ENCODE data around the gene CCDC92. TPM values are rescaled to one million over a fixed set of nuclear protein-coding genes. Genes with fewer than 3 reads are reported as not detected.

The CCDC92 gene
- total and polyA plus RNA-seq, 2 donors (not counting 3 experiments of a cell fraction or from before 2014, with no cell fraction given): 41.2 to 41.6 TPM

DNA sequence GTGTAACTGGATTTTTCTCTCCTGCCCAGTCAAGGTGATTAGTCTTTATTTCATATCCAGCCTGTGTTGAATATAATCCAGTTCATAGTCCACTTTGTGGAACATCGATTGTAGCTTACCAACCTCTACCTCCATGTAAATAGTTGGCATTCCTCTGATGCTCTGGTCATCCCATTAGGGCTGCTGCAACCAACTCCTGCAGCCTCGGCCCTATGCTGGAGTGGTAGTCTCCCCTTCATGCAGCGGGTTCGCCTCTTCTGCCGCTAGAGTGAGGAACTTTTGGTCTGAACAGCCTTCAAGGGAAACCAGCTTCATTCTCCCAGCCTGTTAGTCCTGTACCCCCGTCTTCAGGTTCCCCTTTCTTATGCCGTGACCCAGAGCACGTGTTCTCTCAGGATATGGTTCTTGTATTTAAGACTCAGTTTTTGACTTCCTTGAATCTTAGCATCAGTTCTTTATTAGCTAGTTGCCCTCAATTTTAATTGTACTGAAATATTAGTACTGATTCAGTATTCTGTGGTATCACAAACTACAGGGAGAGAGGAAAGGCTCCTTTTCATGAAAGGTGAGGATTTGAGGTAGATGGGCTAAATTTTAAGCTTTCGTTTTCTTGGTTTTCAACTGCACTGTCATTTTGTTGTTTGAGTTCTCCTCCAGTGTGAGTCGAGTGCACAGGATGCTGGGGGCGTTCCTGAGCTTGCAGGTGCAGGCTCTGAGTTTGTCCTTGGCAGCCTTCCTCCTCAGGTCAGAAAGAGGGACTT is 33.6 kb upstream of the CCDC92 start:
- CTCF ChIA-PET: interaction anchor here (1.8 kb wide), 1 partner anchor 26 kb away, joined by 6 read pairs; no protein-coding TSS in a partner anchor

More for the DNA sequence above, 33.6 kb upstream of the CCDC92 start:
- H3K27me3 ChIP-seq (ENCODE audit: control insufficient read depth in 2 of 2, insufficient read depth in 2 of 2, low read length in 2 of 2): no peaks in the 10 kb centered on the region
- TF ChIP-seq FOS (IDR thresholded peaks at IDR 0.05; ENCODE audit: borderline replicate concordance, insufficient read depth, low read length) (no peak), MYC (IDR thresholded peaks at IDR 0.05; ENCODE audit: low read depth, low read length) (no peak), EZH2 (IDR thresholded peaks at IDR 0.05; ENCODE audit: borderline replicate concordance, low read depth, low read length, severe bottlenecking) (no peak), JUN (IDR thresholded peaks at IDR 0.05; ENCODE audit: borderline replicate concordance, insufficient read depth, insufficient read length, low read depth) (no peak), GATA2 (IDR thresholded peaks at IDR 0.05; ENCODE audit: insufficient read depth, insufficient read length, low read depth, low read length) (no peak), POLR2AphosphoS5 (IDR thresholded peaks at IDR 0.05; ENCODE audit: insufficient read depth, low read depth, low read length) (no peak), POLR2A (IDR thresholded peaks at IDR 0.05; ENCODE audit: low read depth, low read length) (no peak)
- TF ChIP-seq, protein P1, sequence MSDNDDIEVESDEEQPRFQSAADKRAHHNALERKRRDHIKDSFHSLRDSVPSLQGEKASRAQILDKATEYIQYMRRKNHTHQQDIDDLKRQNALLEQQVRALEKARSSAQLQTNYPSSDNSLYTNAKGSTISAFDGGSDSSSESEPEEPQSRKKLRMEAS (IDR thresholded peaks at IDR 0.05; ENCODE audit: insufficient read depth, insufficient read length): no peak
- TF ChIP-seq, protein P2, sequence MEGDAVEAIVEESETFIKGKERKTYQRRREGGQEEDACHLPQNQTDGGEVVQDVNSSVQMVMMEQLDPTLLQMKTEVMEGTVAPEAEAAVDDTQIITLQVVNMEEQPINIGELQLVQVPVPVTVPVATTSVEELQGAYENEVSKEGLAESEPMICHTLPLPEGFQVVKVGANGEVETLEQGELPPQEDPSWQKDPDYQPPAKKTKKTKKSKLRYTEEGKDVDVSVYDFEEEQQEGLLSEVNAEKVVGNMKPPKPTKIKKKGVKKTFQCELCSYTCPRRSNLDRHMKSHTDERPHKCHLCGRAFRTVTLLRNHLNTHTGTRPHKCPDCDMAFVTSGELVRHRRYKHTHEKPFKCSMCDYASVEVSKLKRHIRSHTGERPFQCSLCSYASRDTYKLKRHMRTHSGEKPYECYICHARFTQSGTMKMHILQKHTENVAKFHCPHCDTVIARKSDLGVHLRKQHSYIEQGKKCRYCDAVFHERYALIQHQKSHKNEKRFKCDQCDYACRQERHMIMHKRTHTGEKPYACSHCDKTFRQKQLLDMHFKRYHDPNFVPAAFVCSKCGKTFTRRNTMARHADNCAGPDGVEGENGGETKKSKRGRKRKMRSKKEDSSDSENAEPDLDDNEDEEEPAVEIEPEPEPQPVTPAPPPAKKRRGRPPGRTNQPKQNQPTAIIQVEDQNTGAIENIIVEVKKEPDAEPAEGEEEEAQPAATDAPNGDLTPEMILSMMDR (IDR thresholded peaks at IDR 0.05; ENCODE audit: extremely low read depth in 1 of 2, insufficient read depth in 1 of 2, low read depth in 1 of 2, low read length in 2 of 2): no peak
- no peak overlapping the region for H3K4me2 ChIP-seq (ENCODE audit: insufficient read depth, low read length)
- peaks cover 5 to 8% of the 10 kb centered on the region in 2 experiments for H3K36me3 ChIP-seq (ENCODE audit: control insufficient read depth in 2 of 2, extremely low read depth in 1 of 2, insufficient read depth in 2 of 2, low read length in 2 of 2)
- H3K4me1 ChIP-seq (ENCODE audit: control insufficient read depth, extremely low read depth, insufficient read depth, low read length): no peaks in the 10 kb centered on the region
- no peak overlapping the region for H3K27ac ChIP-seq (ENCODE audit: insufficient read depth, low read depth, low read length)
- H3K9me1 ChIP-seq (replicated peaks; ENCODE audit: control insufficient read depth, extremely low read depth, insufficient read depth, low read length): no peaks in the 10 kb centered on the region
- no peaks in the 10 kb centered on the region for H3K79me2 ChIP-seq (ENCODE audit: control insufficient read depth, insufficient read depth, low read length)
- FAIRE-seq: no peak
- dilution Hi-C loops (cut with MboI; ENCODE audit: extremely low pct_ligation_motif_present, low sequenced_read_pairs) (no loop called here), intact Hi-C loops (cut with micrococcal nuclease) (no loop called here)
- POLR2A ChIA-PET: no interaction called here
- no peak overlapping the region for H3K9ac ChIP-seq (replicated peaks; ENCODE audit: extremely low read depth, insufficient read depth, low read length)
- H4K20me1 ChIP-seq (replicated peaks; ENCODE audit: control insufficient read depth, extremely low read depth, insufficient read depth, low read length): no peaks in the 10 kb centered on the region
- BruUV-seq (replicated peaks): no TSS peak
- DNase-seq (ENCODE audit: low read depth, low spot score): no peak
- H3K4me3 ChIP-seq (replicated peaks in 1 of 3; ENCODE audit: insufficient read depth in 1 of 3, low read depth in 1 of 3, low read length in 3 of 3): no peak overlapping the region
- no peak overlapping the region for H2AFZ ChIP-seq (ENCODE audit: low read depth, low read length)
- H3K9me3 ChIP-seq (replicated peaks; ENCODE audit: control insufficient read depth, insufficient read depth, low read length): no peaks in the 10 kb centered on the region
